ENCODE data around the gene EVI5L.
"Not testable (repeated sequence)": the region's sequence is repeated elsewhere in the genome, so short reads cannot be mapped to it uniquely, and the experiment has no call there.

EVI5L gene

DNA sequence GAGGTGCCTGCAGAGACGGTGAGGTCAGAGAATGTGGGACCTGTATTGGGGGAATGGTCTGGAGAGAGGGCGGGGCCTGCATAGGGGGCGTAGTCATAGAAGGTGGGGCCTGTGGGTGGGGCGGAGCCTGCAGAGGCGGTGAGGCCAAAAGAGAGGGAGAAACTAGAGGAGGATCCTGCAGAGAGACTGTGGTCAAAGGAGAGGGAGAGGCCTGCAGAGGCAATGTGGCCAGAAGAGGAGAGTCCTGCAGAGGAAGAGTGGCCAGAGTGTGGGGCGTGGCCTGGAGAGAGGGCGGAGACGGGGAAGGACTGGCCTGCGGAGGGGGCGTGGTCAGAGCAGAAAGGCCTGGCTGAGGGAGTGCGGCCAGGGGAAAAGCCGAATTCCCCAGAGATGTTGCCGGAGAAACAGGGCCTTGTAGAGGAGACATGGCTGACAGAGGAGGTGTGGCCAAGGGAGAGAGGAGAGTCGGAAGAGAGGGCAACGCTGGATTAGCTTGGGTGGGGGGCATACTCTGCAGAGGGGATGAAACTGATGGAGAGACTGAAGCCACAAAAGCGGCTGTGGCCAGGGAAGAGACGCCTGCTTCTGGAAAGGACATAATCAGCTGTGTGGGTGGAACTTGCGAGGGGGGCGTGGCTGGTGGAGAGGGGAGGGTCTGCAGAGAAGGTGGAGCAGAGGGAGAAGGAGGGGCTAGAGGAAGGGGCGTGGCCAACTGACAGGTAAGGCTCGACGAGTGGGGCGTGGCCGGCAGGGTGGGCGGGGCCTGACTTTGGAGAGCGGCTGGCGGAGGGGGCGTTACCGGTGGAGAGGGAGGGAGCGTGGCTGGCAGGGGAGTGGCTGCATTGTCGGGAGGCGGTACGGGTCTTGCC lies 41.7 kb downstream of the EVI5L start:
- DNase-seq (ENCODE audit: extremely low read depth in 1 of 2, low read depth in 1 of 2) = peak; percentile 66 to 74

DNA sequence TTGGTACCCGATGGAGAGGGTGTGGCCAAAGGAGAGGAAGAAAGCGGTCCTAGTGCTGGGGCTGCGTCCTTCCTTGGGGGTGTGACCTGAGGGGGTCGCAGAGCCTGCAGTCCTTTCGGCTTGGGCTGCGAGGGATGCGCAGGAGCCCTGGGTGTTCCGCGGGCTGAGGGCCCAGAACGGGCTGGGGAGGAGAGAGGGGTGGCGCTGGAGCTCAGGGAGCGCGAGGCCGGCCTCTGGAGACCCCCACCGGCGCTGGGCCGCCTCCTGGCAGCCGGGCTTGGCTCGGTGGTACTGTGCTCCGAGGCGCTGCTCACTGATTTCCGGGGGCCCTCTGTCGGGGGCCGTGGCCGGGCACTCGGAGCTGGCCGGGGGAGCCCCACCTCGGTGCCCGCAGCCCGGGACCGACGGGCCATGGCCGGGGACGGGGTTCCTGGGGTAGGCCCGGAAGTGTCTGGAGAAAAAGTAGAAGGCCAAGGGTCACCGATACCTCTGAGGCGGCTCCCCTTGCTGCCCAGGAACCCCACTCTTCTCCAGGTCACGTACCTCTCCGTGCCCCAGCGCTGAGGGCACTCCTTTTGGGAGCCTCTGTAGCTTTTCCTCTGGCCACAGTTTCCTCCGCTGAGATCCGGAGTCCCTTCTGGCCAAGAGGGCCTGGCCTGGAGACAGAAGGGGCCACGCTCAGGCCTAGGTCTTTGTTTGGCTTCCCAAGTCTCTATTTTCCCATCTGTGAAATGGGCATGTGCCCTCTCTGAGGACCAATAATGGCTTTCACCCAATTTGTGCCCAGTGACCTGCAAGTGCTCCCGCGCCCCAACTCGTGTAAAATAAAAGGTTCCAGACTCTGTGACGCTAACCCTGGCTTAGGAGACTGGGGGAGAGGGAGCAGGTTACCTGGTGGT lies 42.5 kb downstream of the EVI5L start:
- DNase-seq (ENCODE audit: extremely low read depth in 1 of 2, low read depth in 1 of 2) = no peak

DNA sequence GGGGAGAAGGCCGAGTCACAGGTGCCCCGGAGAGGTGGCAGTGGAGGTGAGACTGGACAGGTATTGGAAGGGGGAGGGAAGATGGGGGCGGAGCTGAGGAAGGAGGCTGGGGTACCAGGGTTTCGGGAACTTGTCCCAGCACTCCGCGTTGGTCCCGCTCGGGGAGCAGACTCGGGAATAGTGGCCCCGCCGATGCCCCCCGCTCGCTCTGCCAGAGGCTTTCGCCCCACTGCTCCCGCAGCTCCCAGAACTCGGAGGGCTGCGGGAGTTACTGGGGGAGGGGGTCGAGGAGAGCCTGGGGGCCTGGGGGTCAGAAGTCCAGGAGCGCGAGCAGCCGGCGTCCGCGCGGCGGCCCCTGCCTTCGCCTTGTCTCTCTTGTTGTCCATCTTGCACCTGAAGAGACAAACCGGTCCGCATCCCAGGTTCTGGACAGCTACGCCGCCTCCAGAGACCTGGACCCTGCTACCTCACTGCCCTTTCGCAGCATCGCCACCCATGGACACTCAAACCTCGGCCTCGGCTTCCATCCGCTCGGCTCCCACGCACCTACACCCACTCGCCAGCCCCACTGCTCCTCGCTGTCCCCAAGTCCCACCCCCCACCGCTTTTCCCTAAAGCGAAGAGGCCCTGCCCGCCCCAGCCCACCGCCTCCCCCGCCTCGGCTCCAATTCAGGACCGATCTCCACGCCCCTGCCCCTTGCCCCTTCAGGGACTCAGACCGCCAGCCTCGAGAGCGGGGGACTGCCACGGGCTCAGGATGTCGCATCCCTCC lies 43.5 kb downstream of the EVI5L start:
- no peak for DNase-seq (ENCODE audit: extremely low read depth in 1 of 2, low read depth in 1 of 2)

DNA sequence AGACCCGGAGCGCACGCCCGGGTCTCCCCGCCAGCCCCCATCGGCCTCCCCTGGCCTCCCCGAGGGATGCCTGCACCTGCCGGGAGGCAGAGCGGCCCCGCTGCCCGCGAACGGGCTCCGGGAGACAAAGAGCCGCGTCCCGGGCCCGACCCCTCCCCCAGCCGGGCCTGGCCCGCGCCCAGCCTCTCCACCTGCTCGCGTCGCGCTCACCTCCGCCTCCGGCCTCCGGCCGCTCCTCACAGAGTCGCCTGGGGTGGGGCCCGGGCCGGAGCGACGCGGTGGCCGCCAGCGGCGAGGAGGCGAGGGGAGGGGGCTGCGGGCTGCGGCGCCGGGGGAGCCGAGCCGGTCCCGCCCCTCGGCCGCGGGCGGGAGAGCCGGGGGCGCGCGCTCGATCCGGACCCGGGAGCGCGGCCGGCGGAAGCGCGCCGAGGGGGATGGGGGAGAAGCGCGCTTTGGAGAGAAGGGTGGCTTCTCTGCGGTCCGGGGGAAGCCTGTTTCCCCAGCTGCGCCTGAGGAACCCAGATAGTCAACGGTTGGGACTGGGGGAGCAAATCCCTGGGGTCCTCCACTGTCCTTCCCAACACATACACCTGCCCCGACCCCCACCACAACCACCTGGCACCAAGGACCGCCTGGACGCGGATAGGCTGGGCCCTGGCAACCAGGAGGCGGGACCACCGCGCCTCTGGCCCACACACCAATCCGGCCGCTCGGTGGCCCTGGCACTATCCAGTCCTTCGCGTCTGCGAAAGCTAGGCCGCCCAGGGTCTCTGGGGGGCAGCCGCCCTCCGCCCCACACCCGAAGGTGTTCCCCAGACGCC lies 44.3 kb downstream of the EVI5L start, which contains the start of gene PRR36:
TSS of gene PRR36 (minus strand) at position 315 of the 821 bp plus-strand sequence. CDS start 701 bp downstream, outside the sequence.
- DNase-seq (ENCODE audit: extremely low read depth in 1 of 2, low read depth in 1 of 2) = no peak

DNA sequence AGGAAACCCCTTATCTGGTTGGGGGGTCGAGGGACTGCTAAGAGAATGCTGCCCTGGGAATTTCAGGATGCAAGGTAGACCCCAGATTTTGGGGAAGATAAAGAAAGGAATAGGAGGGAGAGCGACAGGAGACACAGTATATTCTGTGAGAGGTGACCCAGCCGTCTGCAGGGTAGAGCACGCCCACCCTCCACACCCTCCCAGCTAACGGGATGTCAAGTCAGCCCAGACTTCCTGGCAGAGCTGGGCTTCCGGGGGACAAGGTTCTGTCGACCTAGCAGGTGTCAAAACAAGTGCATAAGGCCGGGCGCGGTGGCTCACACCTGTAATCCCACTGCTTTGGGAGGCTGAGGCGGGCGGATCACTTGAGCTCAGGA lies 44.9 kb downstream of the EVI5L start:
- DNase-seq (ENCODE audit: extremely low read depth in 1 of 2, low read depth in 1 of 2) = no peak

DNA sequence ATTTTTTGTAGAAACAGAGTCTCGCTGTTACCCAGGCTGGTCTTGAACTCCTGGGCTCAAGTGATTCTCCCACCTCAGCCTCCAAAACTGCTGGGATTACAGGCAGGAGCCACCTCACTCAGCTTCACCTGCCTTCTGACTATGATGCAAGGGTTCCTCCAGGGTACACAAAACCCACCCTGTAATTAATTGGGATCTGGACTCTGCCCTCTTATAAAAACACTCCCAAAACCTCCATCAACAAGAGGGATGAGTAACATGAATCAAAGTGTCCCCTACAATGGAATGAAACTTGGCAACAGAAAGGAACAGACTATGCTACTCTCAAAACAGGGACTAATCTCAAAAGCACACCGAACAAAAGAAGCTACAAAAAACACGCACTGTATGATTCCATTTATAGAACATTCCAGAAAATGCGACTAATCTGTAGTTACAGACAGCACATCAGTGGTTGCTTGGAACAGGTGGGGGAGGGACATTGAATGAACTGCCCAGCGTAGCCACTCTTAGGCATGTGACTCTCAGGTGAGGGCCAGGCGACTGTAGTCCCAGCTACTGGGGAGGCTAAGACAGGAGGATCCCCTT lies 47.3 kb downstream of the EVI5L start:
- no peak for DNase-seq (ENCODE audit: extremely low read depth in 1 of 2, low read depth in 1 of 2)

DNA sequence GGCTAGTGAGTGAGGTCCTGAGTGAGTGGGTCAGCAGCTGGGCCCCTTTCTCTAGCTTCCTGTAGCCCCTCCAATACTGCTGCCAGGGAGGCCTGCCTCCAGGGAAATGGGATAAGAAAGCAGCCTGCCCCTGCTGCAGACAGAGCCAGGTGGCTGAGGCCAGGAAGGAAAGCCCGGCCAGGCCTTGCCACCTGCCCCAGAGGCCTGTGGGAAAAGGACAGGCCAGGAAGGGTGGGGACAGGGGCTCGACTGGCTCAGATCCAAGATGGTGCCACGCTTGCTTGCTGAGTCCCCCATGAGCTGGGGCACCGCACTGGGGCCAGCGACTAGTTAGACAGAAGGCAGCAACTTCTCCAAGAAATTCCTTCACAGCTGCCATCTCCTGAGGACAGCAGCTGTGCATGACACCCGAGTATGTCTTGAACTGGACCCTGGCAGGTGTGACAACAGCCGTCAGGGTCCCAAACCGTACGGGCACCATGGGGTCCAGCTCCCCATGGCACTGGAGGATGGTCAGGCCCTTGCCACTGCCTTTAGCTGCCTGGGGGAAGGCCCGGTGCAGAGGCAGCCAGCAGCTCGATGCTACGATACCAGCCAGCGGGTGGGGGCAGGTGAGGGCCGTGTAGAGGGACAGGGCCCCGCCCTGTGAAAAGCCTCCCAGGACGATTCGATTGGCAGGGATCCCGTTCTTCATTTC lies 49.2 kb downstream of the EVI5L start:
- DNase-seq (ENCODE audit: extremely low read depth in 1 of 2, low read depth in 1 of 2) = no peak

DNA sequence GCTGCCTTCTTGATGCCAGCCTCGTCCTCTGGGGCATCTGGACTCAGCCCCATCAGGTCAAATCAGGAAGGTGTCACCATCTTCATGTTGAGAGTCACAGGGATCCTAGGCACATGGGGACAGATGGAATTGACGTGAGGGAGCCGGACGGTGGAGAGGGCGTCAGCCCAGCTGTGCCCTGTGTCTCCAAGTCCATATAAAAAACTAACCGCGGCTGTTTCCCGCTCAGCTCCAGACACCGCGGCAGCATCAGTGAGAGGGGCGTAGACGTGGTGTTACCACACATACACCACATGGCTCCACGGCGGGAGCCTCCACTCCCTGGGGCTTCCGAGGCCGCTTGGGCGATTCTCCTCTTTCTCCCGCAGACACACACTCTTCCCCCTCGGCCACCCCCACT lies 49.8 kb downstream of the EVI5L start:
- DNase-seq (ENCODE audit: extremely low read depth in 1 of 2, low read depth in 1 of 2) = no peak

DNA sequence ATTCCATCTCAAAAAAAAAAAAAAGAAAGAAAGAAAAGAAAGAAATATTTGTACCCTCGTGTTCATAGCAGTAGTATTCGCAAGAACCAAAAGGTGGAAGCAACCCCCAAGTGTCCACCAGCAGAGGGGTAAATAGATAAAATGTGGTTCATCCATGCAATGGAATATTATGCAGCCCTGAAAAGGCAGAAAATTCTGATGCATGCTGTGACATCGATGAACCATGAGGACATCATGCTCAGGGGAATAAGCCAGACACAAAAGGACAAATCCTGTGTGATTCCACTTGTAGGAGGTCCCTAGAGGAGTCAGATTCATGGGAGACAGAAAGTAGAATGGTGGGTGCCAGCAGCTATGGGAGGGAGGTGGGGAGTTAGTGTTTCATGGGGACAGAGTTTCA lies 51.9 kb downstream of the EVI5L start:
- DNase-seq (ENCODE audit: extremely low read depth in 1 of 2, low read depth in 1 of 2) = no peak

DNA sequence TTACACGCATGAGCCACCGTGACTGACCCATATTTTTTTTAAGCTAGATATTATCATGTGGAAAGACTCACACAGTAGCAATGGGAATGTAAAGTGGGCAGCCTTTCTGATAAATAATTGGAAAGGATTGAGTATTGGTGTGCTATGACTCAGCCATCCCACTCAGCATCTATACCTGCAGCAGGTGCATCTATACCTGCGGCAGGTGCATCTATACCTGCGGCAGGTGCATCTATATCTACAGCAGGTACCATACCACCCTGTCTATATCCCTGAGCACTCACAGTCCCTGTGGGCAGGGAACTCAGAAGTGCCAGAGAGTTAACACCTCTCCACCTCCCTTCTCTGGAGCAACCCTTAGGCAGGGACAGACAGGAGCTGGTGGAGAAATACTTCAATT lies 53.1 kb downstream of the EVI5L start:
- no peak for DNase-seq (ENCODE audit: extremely low read depth in 1 of 2, low read depth in 1 of 2)

DNA sequence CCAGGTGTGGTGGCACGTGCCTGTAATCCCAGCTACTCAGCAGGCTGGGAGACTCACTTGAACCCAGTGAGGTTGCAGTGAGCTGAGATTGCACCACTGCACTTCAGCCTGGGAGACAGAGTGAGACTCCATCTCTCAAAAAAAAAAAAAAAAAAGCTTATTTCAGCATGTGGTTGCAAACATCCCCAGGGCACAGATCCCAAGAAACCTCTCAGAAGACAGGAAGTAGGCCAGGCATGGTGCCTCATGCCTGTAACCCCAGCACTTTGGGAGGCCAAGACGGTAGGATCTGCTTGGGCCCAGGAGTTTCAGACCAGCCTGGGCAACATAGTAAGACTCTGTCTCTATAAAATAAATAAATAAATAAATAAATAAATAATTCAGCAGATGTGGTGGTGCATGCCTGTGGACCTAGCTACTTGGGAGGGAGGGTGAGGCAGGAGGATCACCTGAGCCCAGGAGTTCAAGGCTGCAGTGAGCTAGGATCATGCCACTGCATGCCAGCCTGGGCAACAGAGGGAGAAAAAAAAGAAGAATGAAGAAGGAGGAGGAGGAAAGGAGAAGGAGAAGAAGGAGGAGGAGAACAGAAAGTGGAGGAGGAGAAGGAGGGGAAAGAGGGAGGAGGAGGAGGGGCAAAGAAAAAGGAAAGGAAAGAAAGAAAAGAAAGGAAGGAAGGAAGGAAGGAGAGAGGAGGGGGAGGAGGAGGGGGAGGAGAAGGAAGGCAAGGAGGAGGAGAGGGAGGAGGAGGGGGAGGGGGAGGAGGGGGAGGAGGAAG lies 54.0 kb downstream of the EVI5L start:
- DNase-seq (ENCODE audit: extremely low read depth in 1 of 2, low read depth in 1 of 2) = no peak

DNA sequence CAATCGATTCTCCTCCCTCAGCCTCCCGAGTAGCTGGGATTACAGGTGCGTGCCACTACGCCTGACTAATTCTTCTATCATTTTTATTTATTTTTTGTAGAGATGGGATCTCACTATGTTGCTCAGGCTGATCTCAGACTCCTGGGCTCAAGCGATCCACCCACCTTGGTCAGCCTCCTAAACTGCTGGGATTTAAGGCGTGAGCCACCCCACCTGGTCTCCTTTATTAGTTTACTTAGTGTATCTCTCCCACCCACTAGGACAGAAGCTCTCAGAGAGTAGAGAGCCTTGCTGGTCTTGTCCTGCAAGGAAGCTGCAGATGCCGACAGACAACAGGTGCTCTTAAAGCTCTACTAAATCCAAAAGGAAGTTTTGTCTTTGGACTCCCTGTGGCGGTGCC lies 55.8 kb downstream of the EVI5L start:
- DNase-seq (ENCODE audit: extremely low read depth in 1 of 2, low read depth in 1 of 2) = no peak

DNA sequence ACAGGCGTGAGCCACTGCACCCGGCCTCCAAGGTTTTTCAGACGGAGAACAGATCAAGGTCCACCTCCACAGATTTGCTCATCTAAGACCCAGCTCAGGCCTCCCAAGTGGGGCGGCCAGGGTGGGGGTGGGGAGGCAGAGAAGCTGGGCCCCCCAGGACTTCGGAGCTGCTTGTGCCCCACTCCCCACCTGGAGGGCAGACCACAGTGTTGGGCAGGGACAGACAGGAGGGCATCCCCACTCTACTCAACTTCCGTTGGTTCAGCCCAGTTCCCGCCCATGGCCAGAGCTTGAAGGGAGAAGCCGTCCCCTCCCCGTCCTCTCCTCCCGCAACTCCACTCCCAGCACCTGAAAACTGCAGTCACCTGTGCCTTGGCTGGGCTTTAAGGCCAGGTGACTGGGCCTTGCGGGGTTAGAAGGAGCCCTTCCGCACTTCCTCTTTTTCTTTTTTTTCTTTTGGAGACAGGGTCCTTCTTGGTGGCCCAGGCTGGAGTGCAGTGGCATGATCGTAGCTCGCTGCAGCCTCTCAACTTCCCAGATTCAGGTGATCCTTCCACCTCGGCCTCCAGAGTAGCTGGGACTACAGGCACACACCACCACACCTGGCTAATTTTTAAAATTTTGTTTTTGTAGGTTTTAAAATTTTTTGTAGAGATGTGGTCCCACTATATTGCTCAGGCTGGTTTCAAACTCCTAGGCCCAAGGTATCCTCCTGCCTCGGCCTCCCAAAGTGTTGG lies 57.6 kb downstream of the EVI5L start:
- DNase-seq (ENCODE audit: extremely low read depth in 1 of 2, low read depth in 1 of 2) = no peak

DNA sequence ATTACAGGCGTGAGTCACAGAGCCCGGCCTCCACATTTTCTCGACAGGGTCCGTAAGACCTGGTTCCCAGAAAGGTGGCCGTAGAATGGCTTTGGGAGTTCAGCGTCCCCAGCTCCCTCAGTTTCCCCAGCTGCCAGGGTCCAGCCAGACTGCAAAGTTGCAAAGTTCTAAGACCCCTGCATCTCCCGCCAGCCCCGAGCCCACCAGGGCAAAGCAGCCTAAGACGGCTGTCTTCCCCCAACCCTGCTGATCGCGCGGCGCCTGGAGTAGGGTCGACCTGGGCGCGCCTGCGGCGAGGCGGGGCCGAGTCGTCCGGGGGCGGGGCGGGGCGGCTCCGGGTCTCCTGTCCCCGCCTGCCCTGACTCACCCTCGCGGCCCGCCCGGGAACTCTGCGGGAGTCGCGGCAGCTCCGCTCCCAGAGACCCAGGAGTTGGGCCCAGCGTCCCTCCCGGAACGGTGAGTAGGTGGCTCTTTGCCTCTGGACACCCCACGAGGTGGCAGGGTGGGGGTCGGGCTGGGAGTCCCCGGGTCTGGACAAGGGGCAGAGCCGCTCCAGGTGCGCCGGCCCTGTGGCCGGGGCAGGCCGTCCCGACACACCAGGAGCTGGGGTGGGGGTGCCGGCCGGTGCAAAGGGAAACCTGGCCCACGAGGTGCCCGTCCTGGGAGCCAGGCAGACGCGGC lies 58.3 kb downstream of the EVI5L start, which contains the start of gene LRRC8E:
TSS of gene LRRC8E (plus strand) at position 366 of the 681 bp plus-strand sequence. CDS start 7,094 bp downstream, outside the sequence.
- no peak for DNase-seq (ENCODE audit: extremely low read depth in 1 of 2, low read depth in 1 of 2)

DNA sequence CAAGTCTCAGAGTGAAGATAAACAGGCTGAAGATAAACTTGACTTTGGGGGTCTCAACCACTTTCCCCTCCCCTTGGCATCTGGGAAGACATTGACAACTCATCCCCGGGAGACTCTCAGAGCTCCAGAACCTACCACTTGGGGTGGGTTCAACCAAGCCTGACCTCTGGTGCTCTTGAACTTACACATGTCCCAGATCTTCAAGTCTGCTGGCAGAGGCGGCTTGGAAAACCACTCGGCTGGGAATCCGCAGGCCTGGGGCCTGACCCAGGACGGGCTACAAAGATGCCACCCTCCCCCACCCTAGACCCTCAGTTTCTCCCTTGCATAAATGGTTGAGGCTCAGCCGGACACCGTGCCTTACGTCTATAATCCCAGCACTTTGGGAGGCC lies 58.8 kb downstream of the EVI5L start:
- DNase-seq (ENCODE audit: extremely low read depth in 1 of 2, low read depth in 1 of 2) = no peak

DNA sequence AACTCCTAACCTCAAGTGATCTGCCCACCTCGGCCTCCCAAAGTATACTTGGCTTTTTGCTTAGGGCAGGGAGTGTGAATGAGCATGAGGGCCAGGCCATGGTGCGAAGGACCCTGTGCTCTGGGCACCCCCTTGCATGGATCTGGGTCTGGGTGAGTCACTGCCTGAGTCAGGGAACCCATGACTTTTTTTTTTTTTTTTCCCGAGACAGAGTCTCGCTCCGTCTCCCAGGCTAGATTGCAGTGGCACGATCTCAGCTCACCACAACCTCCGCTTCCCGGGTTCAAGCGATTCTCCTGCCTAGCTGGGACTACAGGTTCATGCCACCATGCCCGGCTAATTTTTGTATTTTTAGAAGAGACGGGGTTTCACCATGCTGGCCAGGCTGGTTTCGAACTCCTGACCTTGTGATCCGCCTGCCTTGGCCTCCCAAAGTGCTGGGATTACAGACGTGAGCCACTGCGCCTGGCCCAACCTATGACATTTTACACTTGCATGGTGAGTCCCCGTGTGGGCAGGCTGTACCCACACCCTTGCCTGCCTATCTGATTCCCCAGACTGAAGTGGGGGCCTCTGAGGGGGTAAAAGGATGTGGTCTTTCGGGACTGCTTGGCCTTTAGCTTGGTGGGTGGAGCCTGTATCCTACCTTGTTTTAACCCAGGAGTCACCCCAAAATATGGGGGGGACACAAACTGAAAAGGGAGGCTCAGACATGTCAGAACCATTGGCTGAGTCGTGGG lies 63.5 kb downstream of the EVI5L start:
- not testable (repeated sequence) for DNase-seq (ENCODE audit: extremely low read depth in 1 of 2, low read depth in 1 of 2)
